IPS-18a (cell line): ENCODE data around the gene SMOC2.

Source experiments
- H3K27ac ChIP-seq: one replicate; pipeline ENCODE4 v1.5.1; 2013; ENCODE audit warnings: low read length
- H3K27me3 ChIP-seq: one replicate; pipeline ENCODE4 v1.6.1; 2013; ENCODE audit warnings: mild to moderate bottlenecking, low read length; ENCODE audit not compliant: control insufficient read depth, insufficient read depth
- H3K36me3 ChIP-seq: one replicate; pipeline ENCODE4 v1.6.1; 2013; ENCODE audit warnings: low read depth, low read length; ENCODE audit not compliant: control insufficient read depth
- H3K4me1 ChIP-seq: one replicate; pipeline ENCODE4 v1.6.1; 2013; ENCODE audit warnings: low read depth, low read length; ENCODE audit not compliant: control insufficient read depth
- H3K4me3 ChIP-seq: one replicate; pipeline ENCODE4 v1.5.1; 2013; ENCODE audit warnings: low read length
- H3K9ac ChIP-seq: one replicate; pipeline ENCODE4 v1.6.1; 2013; ENCODE audit warnings: mild to moderate bottlenecking, low read length, moderate library complexity
- H3K9me3 ChIP-seq: one replicate; pipeline ENCODE4 v1.6.1; 2013; ENCODE audit warnings: low read depth, low read length; ENCODE audit not compliant: control insufficient read depth

The SMOC2 gene

DNA sequence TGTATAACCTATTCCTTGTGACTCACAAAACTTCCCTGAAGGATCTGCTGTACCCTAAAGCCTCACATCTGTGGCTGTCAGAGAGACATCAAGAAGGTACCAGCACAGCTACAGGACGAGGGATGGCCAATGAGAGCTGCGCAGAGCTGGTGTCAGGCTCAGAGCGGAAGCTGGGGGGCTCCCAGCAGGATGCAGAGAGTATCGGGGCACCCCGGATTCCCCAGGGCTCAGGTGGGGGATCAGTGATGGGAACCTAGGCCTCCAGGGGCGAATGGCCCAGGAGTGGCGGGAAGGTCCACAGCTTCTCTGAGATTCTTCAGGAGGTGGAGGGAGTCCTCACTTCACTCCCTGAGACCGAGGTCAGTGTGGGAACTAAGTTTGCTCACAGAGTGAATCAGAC is 30.9 kb upstream of the SMOC2 start:
- H3K27ac ChIP-seq, result no peak overlapping the region
- no peaks in the 10 kb centered on the region for H3K27me3 ChIP-seq
- H3K4me1 ChIP-seq, result no peaks in the 10 kb centered on the region
- H3K4me3 ChIP-seq, result no peak overlapping the region
- H3K9ac ChIP-seq, result no peak overlapping the region
- H3K36me3 ChIP-seq, result no peaks in the 10 kb centered on the region
- H3K9me3 ChIP-seq, result no peaks in the 10 kb centered on the region

- Histone ChIP-seq H3K9me3 (no peaks in the 10 kb centered on the region), H3K4me3 (no peak overlapping the region), H3K27me3 (no peaks in the 10 kb centered on the region), H3K9ac (no peak overlapping the region), H3K27ac (no peak overlapping the region), H3K36me3 (no peaks in the 10 kb centered on the region), H3K4me1 (no peaks in the 10 kb centered on the region)
These were observed 30.4 kb upstream of the SMOC2 start for GRCh38 chr6:168410554-168411011.

- Histone ChIP-seq H3K27me3 (no peaks in the 10 kb centered on the region), H3K4me3 (no peak overlapping the region), H3K4me1 (no peaks in the 10 kb centered on the region), H3K9ac (no peak overlapping the region), H3K36me3 (no peaks in the 10 kb centered on the region), H3K9me3 (no peaks in the 10 kb centered on the region), H3K27ac (no peak overlapping the region)
These were observed 29.9 kb upstream of the SMOC2 start for GRCh38 chr6:168411130-168411529.

- Histone ChIP-seq H3K27me3 (no peaks in the 10 kb centered on the region), H3K4me1 (no peaks in the 10 kb centered on the region), H3K9me3 (no peaks in the 10 kb centered on the region), H3K4me3 (no peak overlapping the region), H3K27ac (no peak overlapping the region), H3K9ac (no peak overlapping the region), H3K36me3 (no peaks in the 10 kb centered on the region)
These were observed 29.2 kb upstream of the SMOC2 start for GRCh38 chr6:168411793-168412192.

- Histone ChIP-seq H3K9me3 (no peaks in the 10 kb centered on the region), H3K9ac (no peak overlapping the region), H3K4me3 (no peak overlapping the region), H3K27me3 (no peaks in the 10 kb centered on the region), H3K27ac (no peak overlapping the region), H3K4me1 (no peaks in the 10 kb centered on the region), H3K36me3 (no peaks in the 10 kb centered on the region)
These were observed 28.5 kb upstream of the SMOC2 start for GRCh38 chr6:168412456-168412855.

- no peaks in the 10 kb centered on the region for H3K36me3 ChIP-seq
- H3K4me3 ChIP-seq, result no peak overlapping the region
- no peaks in the 10 kb centered on the region for H3K9me3 ChIP-seq
- no peak overlapping the region for H3K27ac ChIP-seq
- no peaks in the 10 kb centered on the region for H3K27me3 ChIP-seq
- no peaks in the 10 kb centered on the region for H3K4me1 ChIP-seq
- no peak overlapping the region for H3K9ac ChIP-seq
These were observed 27.8 kb upstream of the SMOC2 start for GRCh38 chr6:168413018-168413720.

DNA sequence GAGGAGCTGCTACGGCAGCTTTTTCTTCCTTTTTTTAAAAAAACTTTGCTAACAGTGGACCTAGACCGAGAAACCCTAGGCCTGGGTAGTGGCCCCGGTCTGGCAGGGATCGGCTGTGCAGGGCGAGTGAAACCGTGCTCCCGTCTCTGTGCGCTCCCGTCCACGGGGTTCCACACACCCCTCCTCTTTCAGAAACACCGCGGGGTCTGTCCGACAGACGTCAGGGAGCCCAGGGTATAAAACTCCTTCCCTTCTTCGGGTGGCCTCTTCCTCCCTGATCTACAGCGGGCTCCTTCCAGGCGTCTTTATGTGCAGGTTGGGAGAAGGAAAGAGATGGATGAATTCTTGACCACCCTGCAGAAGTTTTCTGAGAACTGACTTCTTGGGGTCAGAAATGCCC is 27.1 kb upstream of the SMOC2 start:
- Histone ChIP-seq H3K36me3 (no peaks in the 10 kb centered on the region), H3K4me3 (no peak overlapping the region), H3K9me3 (no peaks in the 10 kb centered on the region), H3K4me1 (no peaks in the 10 kb centered on the region), H3K27ac (no peak overlapping the region), H3K27me3 (no peaks in the 10 kb centered on the region), H3K9ac (no peak overlapping the region)

DNA sequence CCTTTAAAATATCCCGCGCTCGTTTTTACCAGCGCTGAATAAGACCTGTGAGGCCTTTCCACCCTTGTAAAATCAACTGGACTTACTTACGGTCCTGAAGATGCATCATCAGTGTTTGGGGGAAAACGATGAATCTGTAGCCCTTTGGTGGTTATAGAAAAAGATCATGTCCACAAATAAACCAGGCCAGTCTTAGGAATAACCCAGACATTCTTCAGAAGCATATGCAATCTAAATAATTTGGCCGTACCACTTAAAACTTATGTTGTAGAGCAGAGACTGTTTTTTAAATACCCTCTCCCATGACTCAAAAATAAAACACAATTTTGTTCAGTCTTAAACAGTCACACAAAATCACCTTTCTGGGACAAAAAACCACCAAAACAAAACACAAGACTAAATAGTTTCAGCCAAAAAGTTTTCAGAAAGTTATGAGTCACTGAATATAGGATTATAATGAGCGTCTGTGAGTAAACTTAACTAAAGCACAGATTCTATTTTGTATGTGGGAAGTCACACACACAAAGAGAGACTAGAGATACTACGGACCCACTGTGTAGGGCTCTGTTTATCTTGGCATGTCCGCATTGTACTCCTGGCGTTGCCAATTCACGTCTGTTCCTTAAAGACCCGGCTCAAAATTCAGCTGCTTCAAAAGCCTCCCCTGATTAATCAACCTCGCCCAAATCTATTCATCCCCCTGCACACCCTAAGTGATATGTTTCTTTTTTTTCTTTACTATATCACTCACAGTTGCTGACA is 26.5 kb upstream of the SMOC2 start:
- H3K27me3 ChIP-seq, result no peaks in the 10 kb centered on the region

GRCh38 chr6:168415098-168415992 is 25.6 kb upstream of the SMOC2 start:
- H3K36me3 ChIP-seq, result no peaks in the 10 kb centered on the region
- no peak overlapping the region for H3K9ac ChIP-seq
- H3K4me1 ChIP-seq, result no peaks in the 10 kb centered on the region
- no peak overlapping the region for H3K27ac ChIP-seq
- no peak overlapping the region for H3K4me3 ChIP-seq
- H3K27me3 ChIP-seq, result no peaks in the 10 kb centered on the region
- no peaks in the 10 kb centered on the region for H3K9me3 ChIP-seq

More for the DNA sequence above, 26.5 kb upstream of the SMOC2 start:
- no peak overlapping the region for H3K9ac ChIP-seq
- H3K9me3 ChIP-seq, result no peaks in the 10 kb centered on the region
- H3K27ac ChIP-seq, result no peak overlapping the region
- no peaks in the 10 kb centered on the region for H3K36me3 ChIP-seq
- no peak overlapping the region for H3K4me3 ChIP-seq
- no peaks in the 10 kb centered on the region for H3K4me1 ChIP-seq

- Histone ChIP-seq H3K9me3 (no peaks in the 10 kb centered on the region), H3K4me3 (no peak overlapping the region), H3K27ac (no peak overlapping the region), H3K27me3 (no peaks in the 10 kb centered on the region), H3K36me3 (no peaks in the 10 kb centered on the region), H3K9ac (no peak overlapping the region), H3K4me1 (no peaks in the 10 kb centered on the region)
These were observed 24.9 kb upstream of the SMOC2 start for GRCh38 chr6:168415993-168416530.

- no peaks in the 10 kb centered on the region for H3K36me3 ChIP-seq
- H3K4me1 ChIP-seq, result no peaks in the 10 kb centered on the region
- H3K4me3 ChIP-seq, result no peak overlapping the region
- H3K9me3 ChIP-seq, result no peaks in the 10 kb centered on the region
- no peak overlapping the region for H3K9ac ChIP-seq
- no peak overlapping the region for H3K27ac ChIP-seq
- no peaks in the 10 kb centered on the region for H3K27me3 ChIP-seq
These were observed 24.5 kb upstream of the SMOC2 start for GRCh38 chr6:168416531-168416930.
